ENCODE measurements around the gene STARD5. TPM values are rescaled to one million over a fixed set of nuclear protein-coding genes. Genes with fewer than 3 reads are reported as not detected.
A peak's percentile ranks its signal among the peaks of the same experiment; 100 is the strongest.

Gene STARD5
- total RNA-seq, 1 donor from 2014 or later = 2.5 TPM

GRCh38 chr15:81327516-81327915 lies 3.6 kb upstream of the STARD5 start:
- Histone ChIP-seq H3K4me3 (no peak overlapping the region), H3K36me3 (no peaks in the 10 kb centered on the region), H3K9me3 (replicated peaks) (no peaks in the 10 kb centered on the region), H3K27me3 (ENCODE audit: low read depth) (no peaks in the 10 kb centered on the region), H3K4me1 (peaks cover 20% of the 10 kb centered on the region), H3K27ac (replicated peaks) (no peak overlapping the region)
- no peak for DNase-seq
- TF ChIP-seq, protein P1, sequence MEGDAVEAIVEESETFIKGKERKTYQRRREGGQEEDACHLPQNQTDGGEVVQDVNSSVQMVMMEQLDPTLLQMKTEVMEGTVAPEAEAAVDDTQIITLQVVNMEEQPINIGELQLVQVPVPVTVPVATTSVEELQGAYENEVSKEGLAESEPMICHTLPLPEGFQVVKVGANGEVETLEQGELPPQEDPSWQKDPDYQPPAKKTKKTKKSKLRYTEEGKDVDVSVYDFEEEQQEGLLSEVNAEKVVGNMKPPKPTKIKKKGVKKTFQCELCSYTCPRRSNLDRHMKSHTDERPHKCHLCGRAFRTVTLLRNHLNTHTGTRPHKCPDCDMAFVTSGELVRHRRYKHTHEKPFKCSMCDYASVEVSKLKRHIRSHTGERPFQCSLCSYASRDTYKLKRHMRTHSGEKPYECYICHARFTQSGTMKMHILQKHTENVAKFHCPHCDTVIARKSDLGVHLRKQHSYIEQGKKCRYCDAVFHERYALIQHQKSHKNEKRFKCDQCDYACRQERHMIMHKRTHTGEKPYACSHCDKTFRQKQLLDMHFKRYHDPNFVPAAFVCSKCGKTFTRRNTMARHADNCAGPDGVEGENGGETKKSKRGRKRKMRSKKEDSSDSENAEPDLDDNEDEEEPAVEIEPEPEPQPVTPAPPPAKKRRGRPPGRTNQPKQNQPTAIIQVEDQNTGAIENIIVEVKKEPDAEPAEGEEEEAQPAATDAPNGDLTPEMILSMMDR (IDR thresholded peaks at IDR 0.05; ENCODE audit: borderline replicate concordance) = no peak
- intact Hi-C loops (cut with micrococcal nuclease) = no loop called here

- DNase-seq = no peak
- Histone ChIP-seq H3K27ac (replicated peaks) (no peak overlapping the region), H3K4me1 (peaks cover 21% of the 10 kb centered on the region), H3K36me3 (no peaks in the 10 kb centered on the region), H3K4me3 (no peak overlapping the region), H3K9me3 (replicated peaks) (no peaks in the 10 kb centered on the region), H3K27me3 (ENCODE audit: low read depth) (no peaks in the 10 kb centered on the region)
- TF ChIP-seq, protein P1 (IDR thresholded peaks at IDR 0.05; ENCODE audit: borderline replicate concordance) = no peak
- intact Hi-C loops (cut with micrococcal nuclease) = no loop called here
Observed at GRCh38 chr15:81326466-81327212, 2.7 kb upstream of the STARD5 start.

GRCh38 chr15:81323559-81323943 lies 390 bp downstream of the STARD5 start:
- H3K27ac ChIP-seq (replicated peaks) = peak overlapping the region; percentile 70
- peaks cover 21% of the 10 kb centered on the region for H3K4me1 ChIP-seq
- H3K9me3 ChIP-seq (replicated peaks) = no peaks in the 10 kb centered on the region
- TF ChIP-seq, protein P1 (IDR thresholded peaks at IDR 0.05; ENCODE audit: borderline replicate concordance) = no peak
- intact Hi-C loops (cut with micrococcal nuclease) = no loop called here
- DNase-seq = no peak
- H3K4me3 ChIP-seq = peak overlapping the region; percentile 80
- no peaks in the 10 kb centered on the region for H3K27me3 ChIP-seq (ENCODE audit: low read depth)
- H3K36me3 ChIP-seq = peaks cover 7% of the 10 kb centered on the region

DNA sequence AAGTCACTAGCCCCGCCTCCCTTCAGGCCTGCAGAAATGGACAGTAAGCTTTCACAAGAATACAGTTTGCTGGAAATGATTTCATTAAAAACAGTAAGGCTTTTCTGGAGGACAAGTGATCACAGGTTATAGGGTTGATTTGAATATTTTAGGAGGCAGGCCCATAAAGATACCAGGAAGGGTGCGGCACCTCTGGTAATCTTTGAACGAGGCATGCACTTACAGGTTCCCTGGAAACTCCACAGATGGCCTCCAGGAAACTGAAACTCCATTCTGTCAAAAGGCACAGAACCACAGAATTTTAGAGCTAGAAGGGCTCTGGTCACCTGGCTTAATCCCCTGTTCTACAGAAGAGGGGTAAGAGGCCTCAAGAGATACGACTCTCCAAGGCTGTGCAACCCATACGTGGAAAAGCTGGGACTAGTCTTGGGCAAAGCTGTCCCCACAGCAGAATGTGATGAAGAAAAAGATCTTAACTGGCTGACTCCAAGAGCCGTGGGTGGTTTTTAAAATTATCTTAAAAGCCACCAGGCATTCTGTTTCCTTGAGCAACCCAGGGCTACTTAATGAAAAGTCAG lies 1.2 kb downstream of the STARD5 start:
- Histone ChIP-seq H3K36me3 (peaks cover 14% of the 10 kb centered on the region), H3K4me3 (peak overlapping the region; percentile 80), H3K27me3 (ENCODE audit: low read depth) (no peaks in the 10 kb centered on the region), H3K9me3 (replicated peaks) (no peaks in the 10 kb centered on the region), H3K4me1 (peaks cover 21% of the 10 kb centered on the region), H3K27ac (replicated peaks) (no peak overlapping the region)
- DNase-seq = no peak
- intact Hi-C loops (cut with micrococcal nuclease) = no loop called here
- TF ChIP-seq, protein P1 (IDR thresholded peaks at IDR 0.05; ENCODE audit: borderline replicate concordance) = no peak

DNA sequence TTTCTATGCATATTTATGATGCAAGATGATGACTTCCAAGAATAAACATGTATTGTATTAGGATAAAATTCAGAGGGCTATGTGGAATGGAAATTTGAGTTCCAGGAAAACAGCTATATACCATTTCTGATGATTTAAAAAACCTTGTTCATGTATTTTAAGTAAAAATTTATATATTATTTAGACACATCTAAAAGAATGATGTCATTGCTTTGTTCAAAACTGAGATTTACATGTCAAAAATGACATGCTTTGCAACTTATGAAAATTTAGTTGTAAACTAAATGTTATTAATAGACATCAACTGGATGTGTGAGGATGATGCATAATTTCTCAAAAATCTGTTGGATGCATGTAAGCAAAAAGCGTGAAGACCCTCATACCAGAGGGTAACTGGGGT lies 2.3 kb downstream of the STARD5 start:
- Histone ChIP-seq H3K27me3 (ENCODE audit: low read depth) (no peaks in the 10 kb centered on the region), H3K4me3 (no peak overlapping the region), H3K4me1 (peaks cover 21% of the 10 kb centered on the region), H3K36me3 (peaks cover 22% of the 10 kb centered on the region), H3K9me3 (replicated peaks) (no peaks in the 10 kb centered on the region), H3K27ac (replicated peaks) (no peak overlapping the region)
- no peak for DNase-seq
- TF ChIP-seq, protein P1 (IDR thresholded peaks at IDR 0.05; ENCODE audit: borderline replicate concordance) = no peak
- intact Hi-C loops (cut with micrococcal nuclease) = no loop called here
